BE2C (cell line): ENCODE measurements around the gene MARCO.

Experiments used
- DNase-seq: peaks from one replicate; pipeline ENCODE4 v3.0.0-alpha.2; 2020
- H3K27me3 ChIP-seq: fragments of 250-450 bp; sonication (Bioruptor Pico); 2 replicates; pipeline ENCODE4 v1.5.1; 2020; ENCODE audit warnings: mild to moderate bottlenecking
- H3K36me3 ChIP-seq: fragments of 250-450 bp; sonication (Bioruptor Pico); 2 replicates; pipeline ENCODE4 v1.5.1; 2020; ENCODE audit warnings: mild to moderate bottlenecking
- H3K4me1 ChIP-seq: fragments of 250-450 bp; sonication (Bioruptor Pico); 2 replicates; pipeline ENCODE4 v1.5.1; 2020
- H3K4me3 ChIP-seq: 2 replicates; pipeline ENCODE4 v1.5.1; 2011; ENCODE audit warnings: low read depth, low read length
- H3K9me3 ChIP-seq: fragments of 250-450 bp; sonication (Bioruptor Pico); 2 replicates; pipeline ENCODE4 v1.5.1; 2020
- TF ChIP-seq, protein P1 (sequence below): IDR thresholded peaks from 2 replicates; pipeline ENCODE4 v1.5.1; 2012; ENCODE audit warnings: mild to moderate bottlenecking, low read depth, low read length

Gene MARCO

DNA sequence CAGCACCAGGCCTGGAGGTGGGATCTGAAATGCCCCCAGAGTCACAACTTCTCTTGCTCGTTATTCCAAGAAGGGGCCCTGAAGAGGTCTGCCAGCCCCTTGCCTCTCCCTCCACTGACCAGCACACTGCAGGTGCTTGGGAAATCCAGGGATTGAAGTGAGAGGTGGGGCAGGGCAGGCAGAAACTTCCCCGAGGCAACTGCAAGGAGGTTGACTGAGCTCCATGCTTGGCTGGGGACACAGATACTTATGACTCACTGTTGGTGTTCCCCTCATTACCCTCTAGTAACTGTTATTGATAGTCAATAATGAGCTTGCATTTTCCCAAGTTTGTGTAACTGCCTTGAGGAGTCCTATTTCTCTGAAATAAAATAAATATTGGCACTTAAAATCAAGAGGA lies 47.5 kb downstream of the MARCO start:
- no peaks in the 10 kb centered on the region for H3K4me1 ChIP-seq
- no peaks in the 10 kb centered on the region for H3K9me3 ChIP-seq
- H3K27me3 ChIP-seq: no peaks in the 10 kb centered on the region
- TF ChIP-seq, protein P1, sequence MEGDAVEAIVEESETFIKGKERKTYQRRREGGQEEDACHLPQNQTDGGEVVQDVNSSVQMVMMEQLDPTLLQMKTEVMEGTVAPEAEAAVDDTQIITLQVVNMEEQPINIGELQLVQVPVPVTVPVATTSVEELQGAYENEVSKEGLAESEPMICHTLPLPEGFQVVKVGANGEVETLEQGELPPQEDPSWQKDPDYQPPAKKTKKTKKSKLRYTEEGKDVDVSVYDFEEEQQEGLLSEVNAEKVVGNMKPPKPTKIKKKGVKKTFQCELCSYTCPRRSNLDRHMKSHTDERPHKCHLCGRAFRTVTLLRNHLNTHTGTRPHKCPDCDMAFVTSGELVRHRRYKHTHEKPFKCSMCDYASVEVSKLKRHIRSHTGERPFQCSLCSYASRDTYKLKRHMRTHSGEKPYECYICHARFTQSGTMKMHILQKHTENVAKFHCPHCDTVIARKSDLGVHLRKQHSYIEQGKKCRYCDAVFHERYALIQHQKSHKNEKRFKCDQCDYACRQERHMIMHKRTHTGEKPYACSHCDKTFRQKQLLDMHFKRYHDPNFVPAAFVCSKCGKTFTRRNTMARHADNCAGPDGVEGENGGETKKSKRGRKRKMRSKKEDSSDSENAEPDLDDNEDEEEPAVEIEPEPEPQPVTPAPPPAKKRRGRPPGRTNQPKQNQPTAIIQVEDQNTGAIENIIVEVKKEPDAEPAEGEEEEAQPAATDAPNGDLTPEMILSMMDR: no peak
- DNase-seq: no peak
- H3K4me3 ChIP-seq: no peak overlapping the region
- no peaks in the 10 kb centered on the region for H3K36me3 ChIP-seq

DNA sequence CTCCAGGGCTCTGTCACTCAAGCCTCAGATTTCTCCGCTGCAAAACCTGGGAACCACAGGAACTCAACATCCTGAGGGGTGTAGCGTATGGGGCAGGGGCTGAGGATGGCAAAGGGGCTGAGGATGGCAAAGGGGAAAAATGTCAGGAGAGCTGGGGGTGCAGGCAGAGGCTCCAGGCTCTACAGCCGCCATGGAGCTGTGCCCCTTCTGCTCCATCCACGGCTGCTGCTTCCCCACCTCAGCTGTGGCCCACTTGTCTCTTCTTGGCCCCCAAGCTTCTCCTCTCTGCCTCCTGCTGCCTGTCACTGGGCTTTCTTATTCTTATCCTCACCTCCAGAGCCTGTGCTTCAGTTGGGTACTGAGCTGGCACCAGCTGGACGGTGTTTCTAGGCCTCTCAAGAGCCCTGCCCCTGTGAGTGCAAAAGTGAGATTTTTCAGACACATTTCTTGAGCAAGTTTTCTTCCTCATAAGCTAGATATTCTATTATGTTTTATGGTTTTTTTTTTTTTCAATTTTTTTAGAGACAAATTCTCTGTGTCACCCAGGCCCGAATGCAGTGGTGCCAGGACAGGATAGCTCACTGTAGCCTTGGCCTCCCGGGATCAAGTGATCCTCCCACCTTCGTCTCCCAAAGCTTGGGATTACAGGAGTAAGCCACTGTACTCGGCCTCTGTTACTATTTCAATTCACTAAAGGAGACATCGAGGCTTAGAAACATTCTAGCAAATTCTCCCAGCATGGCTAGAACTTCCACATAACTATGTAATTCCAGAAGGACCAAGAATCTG lies 49.0 kb downstream of the MARCO start:
- DNase-seq: no peak
- no peaks in the 10 kb centered on the region for H3K36me3 ChIP-seq
- no peak overlapping the region for H3K4me3 ChIP-seq
- no peaks in the 10 kb centered on the region for H3K9me3 ChIP-seq
- TF ChIP-seq, protein P1: no peak
- H3K4me1 ChIP-seq: no peaks in the 10 kb centered on the region
- H3K27me3 ChIP-seq: no peaks in the 10 kb centered on the region

DNA sequence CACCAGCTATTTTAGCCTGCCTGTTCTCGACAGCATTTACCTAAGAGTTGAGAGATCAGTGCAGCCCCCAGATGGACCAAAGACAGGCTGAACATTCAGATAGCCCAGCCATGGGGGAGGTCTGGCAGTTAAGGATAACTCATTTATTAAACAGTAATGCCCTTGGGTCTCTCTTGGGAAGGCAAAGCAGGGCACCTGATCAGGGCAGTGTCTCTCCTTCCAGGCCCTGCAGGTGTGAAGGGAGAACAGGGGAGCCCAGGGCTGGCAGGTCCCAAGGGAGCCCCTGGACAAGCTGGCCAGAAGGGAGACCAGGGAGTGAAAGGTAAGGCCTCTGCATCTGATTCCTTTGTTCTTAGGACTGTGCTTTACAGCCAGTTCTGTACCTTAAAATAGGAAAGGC lies 49.6 kb downstream of the MARCO start:
- Histone ChIP-seq H3K27me3 (no peaks in the 10 kb centered on the region), H3K4me1 (no peaks in the 10 kb centered on the region), H3K36me3 (no peaks in the 10 kb centered on the region), H3K4me3 (no peak overlapping the region), H3K9me3 (no peaks in the 10 kb centered on the region)
- DNase-seq: no peak
- TF ChIP-seq, protein P1: no peak

DNA sequence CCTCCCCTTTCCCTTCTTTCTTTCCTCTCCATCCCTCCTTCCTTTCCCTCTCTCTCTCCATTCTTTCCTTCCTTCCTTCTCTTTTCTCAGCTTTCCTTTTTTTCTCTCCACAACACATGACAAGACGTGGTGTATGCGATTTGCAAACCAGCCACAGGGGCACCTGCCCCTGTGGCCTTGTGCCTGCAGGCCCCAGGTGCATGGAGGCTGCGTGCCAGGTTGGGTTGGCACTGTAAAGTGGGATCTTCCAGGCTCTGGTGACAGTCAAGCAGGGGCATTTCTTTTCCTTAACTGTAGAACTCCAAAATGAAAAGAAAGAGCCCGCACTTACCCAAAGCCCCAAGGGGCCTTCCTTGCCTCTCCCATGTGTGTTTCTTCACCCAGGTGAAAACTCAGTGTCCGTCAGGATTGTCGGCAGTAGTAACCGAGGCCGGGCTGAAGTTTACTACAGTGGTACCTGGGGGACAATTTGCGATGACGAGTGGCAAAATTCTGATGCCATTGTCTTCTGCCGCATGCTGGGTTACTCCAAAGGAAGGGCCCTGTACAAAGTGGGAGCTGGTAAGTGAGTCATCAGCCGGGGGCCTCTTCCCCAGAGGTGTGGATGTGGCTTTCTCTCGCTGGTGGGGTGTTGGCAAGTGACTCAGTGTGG lies 50.9 kb downstream of the MARCO start:
- DNase-seq: no peak
- H3K27me3 ChIP-seq: no peaks in the 10 kb centered on the region
- H3K4me1 ChIP-seq: no peaks in the 10 kb centered on the region
- no peaks in the 10 kb centered on the region for H3K9me3 ChIP-seq
- H3K36me3 ChIP-seq: no peaks in the 10 kb centered on the region
- TF ChIP-seq, protein P1: no peak
- no peak overlapping the region for H3K4me3 ChIP-seq

DNA sequence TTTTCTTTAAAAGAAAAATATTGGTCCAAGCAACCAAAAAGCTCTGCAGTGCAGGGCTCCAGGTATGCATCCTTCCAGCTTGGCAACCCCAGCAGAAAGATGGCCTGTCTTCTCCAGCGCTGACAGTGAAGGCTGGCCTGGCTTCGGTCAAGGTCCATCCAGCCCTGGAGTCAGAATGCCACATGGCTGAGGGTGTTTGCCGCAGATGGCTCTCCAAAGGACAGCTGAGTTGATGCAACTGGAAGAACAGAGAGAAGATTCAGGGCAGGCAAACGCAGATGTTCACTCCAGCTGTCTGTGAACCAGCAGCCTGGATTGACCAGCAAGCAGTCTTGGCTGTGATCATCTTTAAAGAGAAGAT lies 51.4 kb downstream of the MARCO start:
- Histone ChIP-seq H3K9me3 (no peaks in the 10 kb centered on the region), H3K4me3 (no peak overlapping the region), H3K36me3 (no peaks in the 10 kb centered on the region), H3K4me1 (no peaks in the 10 kb centered on the region), H3K27me3 (no peaks in the 10 kb centered on the region)
- TF ChIP-seq, protein P1: no peak
- no peak for DNase-seq

DNA sequence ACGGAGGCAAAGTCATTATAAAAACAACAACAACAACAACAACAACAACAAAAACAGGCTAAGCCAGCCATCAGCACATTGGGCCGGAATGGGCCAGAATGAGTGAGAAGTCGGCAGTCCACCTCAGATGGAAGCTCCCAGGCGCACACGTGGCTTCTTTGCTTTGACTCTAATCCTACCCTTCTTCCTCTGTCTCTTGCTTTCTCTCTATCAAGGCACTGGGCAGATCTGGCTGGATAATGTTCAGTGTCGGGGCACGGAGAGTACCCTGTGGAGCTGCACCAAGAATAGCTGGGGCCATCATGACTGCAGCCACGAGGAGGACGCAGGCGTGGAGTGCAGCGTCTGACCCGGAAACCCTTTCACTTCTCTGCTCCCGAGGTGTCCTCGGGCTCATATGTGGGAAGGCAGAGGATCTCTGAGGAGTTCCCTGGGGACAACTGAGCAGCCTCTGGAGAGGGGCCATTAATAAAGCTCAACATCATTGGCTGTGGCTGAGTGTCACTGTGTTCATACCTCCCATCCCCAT lies 52.2 kb downstream of the MARCO start:
- Histone ChIP-seq H3K9me3 (no peaks in the 10 kb centered on the region), H3K27me3 (no peaks in the 10 kb centered on the region), H3K36me3 (no peaks in the 10 kb centered on the region), H3K4me1 (no peaks in the 10 kb centered on the region), H3K4me3 (no peak overlapping the region)
- TF ChIP-seq, protein P1: no peak
- DNase-seq: no peak
